ENCODE data around the gene DISC1.

DNA sequence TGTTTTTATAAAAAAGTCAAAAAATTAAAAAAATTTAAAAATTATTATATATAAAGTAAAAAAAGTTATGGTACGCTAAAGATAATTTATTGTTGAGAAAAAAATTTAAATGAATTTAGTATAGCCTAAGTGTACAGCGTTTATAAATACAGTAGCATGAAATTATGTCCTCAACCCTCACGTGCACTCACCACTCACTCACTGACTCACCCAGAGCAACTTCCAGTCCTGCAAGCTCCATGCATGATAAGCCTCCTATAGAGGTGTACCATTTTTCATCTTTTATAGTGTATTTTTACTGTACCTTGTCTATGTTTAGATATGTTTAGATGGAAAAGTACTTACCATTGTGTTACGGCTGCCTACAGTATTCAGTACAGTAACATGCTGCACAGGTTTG lies 5.1 kb downstream of the DISC1 start:
- TF ChIP-seq, protein P1, sequence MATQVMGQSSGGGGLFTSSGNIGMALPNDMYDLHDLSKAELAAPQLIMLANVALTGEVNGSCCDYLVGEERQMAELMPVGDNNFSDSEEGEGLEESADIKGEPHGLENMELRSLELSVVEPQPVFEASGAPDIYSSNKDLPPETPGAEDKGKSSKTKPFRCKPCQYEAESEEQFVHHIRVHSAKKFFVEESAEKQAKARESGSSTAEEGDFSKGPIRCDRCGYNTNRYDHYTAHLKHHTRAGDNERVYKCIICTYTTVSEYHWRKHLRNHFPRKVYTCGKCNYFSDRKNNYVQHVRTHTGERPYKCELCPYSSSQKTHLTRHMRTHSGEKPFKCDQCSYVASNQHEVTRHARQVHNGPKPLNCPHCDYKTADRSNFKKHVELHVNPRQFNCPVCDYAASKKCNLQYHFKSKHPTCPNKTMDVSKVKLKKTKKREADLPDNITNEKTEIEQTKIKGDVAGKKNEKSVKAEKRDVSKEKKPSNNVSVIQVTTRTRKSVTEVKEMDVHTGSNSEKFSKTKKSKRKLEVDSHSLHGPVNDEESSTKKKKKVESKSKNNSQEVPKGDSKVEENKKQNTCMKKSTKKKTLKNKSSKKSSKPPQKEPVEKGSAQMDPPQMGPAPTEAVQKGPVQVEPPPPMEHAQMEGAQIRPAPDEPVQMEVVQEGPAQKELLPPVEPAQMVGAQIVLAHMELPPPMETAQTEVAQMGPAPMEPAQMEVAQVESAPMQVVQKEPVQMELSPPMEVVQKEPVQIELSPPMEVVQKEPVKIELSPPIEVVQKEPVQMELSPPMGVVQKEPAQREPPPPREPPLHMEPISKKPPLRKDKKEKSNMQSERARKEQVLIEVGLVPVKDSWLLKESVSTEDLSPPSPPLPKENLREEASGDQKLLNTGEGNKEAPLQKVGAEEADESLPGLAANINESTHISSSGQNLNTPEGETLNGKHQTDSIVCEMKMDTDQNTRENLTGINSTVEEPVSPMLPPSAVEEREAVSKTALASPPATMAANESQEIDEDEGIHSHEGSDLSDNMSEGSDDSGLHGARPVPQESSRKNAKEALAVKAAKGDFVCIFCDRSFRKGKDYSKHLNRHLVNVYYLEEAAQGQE (IDR thresholded peaks at IDR 0.05; ENCODE audit: low read depth, low read length), result no peak
- TF ChIP-seq, protein P2, sequence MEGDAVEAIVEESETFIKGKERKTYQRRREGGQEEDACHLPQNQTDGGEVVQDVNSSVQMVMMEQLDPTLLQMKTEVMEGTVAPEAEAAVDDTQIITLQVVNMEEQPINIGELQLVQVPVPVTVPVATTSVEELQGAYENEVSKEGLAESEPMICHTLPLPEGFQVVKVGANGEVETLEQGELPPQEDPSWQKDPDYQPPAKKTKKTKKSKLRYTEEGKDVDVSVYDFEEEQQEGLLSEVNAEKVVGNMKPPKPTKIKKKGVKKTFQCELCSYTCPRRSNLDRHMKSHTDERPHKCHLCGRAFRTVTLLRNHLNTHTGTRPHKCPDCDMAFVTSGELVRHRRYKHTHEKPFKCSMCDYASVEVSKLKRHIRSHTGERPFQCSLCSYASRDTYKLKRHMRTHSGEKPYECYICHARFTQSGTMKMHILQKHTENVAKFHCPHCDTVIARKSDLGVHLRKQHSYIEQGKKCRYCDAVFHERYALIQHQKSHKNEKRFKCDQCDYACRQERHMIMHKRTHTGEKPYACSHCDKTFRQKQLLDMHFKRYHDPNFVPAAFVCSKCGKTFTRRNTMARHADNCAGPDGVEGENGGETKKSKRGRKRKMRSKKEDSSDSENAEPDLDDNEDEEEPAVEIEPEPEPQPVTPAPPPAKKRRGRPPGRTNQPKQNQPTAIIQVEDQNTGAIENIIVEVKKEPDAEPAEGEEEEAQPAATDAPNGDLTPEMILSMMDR (IDR thresholded peaks at IDR 0.05), result no peak

Measured in SK-N-SH (cell line).